GM19455 (cell line): Measurements from ENCODE around the gene GTF2H3.

Experiments
- ATAC-seq: cut with Tn5 transposase; IDR thresholded peaks from one replicate; pipeline ENCODE4 v1.9.1; 2021; ENCODE audit not compliant: unreplicated experiment

The GTF2H3 gene

DNA sequence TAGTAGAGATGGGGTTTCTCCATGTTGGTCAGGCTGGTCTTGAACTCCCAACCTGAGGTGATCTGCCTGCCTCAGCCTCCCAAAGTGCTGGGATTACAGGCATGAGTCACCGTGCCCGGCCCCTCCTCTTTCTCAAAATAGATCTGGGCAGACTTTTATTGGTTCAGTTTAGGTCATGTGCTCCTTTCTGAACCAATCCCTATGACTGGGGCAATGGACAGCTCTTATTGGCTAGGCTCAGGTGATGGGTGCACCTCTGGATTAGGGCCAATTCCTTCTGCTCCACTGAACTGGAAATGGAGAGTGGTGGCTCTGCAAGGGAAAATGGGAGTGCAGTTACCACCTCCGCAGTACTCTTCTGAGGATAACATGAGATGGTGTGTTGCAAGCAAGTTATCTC lies 72.3 kb downstream of the GTF2H3 start:
- no peak for ATAC-seq

DNA sequence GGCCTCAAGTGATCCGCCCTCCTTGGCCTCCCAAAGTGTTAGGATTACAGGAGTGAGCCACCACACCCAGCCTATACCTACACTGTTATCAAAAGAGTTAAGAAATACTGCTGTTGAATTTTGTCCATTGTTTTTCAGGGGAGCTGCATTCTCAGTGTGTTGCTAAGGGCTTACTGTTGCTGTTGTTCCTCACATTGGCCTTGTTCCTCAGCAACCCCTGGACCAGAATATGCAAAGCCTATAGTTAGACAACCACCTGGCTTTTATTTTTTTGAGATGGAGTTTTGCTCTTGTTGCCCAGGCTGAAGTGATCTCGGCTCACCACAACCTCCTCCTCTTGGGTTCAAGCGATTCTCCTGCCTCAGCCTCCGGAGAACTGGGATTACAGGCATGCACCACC lies 73.8 kb downstream of the GTF2H3 start:
- no peak for ATAC-seq
